Colon (tissue), 2 donors: ENCODE data around the gene SEMA4G.
"Not testable (repeated sequence)": the region's sequence is repeated elsewhere in the genome, so short reads cannot be mapped to it uniquely, and the experiment has no call there.

Source experiments
- FAIRE-seq: peaks from 2 replicates; lab custom pipeline; 2012; peaks lifted over from hg19 to GRCh38; lab: Jason Lieb, UNC
- donor health status: control.
- donor health status: control.

Gene SEMA4G

DNA sequence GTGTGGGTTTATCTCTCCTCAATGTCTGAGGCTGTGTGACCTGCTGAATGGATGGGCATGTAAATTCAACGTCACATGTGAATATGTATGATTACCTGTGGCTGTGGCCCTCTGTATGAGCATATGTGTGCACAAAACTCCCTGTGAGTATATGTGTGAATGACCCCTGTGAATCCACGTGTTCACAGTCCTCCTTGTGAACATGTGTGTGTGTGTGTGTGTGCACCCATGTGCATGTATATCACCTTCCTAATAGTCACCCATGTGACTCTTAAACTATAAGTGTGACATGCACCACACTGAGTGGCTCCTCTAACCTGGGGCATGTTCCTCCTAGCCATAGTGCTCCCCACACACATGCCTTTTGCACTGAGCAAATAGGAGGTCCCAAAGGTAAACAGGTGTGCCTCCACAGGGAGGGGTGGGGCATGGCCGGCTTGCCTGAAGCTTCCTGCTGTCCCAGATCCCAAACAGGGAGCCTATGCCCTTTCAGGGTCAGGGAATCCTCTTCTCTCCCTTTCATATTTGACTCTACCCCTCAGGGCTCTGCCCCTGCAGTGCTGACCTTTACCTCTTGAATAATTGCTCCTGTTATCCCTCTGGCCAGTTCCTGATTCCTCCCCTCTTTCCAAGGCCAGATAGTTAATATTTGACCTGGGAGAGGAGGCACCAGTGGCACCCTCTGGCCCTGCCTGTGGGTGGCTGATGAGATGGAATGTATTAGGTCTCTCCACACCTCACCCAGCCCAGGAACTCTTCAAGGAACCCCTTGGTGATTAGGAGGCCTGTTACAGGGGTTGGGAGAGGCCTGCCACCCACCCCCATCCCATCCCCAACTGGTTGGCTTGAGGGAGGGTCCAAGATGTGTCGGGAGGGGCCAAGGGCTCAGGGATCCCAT, 1.9 kb downstream of the SEMA4G start:
- FAIRE-seq, result no peak

- FAIRE-seq, result no peak
These were observed 3.0 kb downstream of the SEMA4G start for GRCh38 chr10:100972115-100972903.

- FAIRE-seq, result no peak
These were observed 3.7 kb downstream of the SEMA4G start for GRCh38 chr10:100972904-100973535.

DNA sequence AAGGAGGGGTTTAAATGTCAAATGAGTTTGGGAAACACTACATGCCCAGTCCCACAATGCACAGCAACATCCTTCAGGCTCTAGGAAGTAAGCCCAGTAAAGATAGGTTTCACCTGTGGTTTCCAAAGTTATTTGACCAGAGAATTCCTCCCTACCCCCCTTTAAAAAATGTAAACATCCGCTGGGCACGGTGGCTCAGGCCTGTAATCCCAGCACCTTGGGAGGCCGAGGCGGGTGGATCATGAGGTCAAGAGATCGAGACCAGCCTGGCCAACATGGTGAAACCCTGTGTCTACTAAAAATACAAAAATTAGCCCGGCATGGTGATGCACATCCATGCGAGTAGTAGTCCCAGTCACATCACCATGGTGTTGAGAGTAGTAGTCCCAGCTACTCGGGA, 6.1 kb downstream of the SEMA4G start:
- not testable (repeated sequence) for FAIRE-seq

DNA sequence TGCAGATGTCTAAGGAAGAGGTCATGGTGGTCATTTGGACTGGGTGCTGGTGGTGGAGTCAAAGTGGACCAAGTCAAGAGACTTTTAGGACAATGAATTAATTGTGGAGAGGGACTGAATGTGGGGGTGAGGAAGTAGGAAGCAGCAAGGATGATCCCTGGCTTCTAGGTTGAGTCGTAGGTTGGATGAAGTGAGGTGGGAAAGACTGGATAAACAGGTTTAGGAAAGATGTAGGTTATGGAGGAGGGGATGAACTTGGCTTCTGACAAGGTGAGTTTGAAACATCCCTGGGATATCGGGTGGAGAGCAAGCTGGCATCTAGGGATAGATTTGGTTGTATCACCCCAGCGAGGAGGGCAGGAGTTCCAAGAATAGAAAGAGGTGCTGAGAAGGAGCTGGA, 7.6 kb downstream of the SEMA4G start:
- FAIRE-seq, result no peak

- no peak for FAIRE-seq
These were observed 8.1 kb downstream of the SEMA4G start for GRCh38 chr10:100977436-100977835.

GRCh38 chr10:100978121-100978900, 9.0 kb downstream of the SEMA4G start:
- no peak for FAIRE-seq

- no peak for FAIRE-seq
These were observed 9.5 kb downstream of the SEMA4G start for GRCh38 chr10:100978901-100979195.

DNA sequence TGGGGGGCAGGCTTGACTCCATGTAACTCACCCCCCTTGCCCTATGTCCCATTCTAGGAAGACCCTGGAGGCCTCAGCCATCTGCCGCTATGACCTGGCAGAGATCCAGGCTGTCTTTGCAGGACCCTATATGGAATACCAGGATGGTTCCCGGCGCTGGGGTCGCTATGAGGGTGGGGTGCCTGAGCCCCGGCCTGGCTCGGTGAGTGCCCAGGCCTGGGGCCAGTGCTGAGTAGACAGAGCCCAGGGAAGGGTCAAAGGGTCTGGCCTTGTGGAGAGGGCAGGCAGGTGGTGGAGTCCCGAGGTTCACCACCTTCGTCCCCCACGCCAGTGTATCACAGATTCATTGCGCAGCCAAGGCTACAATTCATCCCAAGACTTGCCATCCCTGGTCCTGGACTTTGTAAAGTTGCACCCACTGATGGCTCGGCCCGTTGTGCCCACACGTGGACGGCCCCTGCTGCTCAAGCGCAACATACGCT, 10.5 kb downstream of the SEMA4G start:
- FAIRE-seq, result no peak

DNA sequence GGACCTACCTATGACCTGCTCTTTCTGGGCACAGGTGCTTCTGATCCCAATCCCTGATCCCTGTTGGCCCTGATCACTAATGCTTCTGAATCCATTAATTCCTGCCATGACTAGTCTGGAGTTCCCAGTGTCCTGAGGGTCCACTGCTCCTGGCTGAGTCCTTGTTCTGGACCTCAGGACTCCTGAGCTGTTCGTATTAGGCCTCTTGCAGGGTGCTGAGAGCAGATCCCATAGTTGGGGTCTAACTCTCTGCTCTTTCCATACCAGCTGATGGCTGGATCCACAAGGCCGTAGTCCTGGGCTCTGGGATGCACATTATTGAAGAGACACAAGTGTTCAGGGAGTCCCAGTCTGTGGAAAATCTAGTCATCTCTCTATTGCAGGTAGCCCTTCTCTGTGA, 11.0 kb downstream of the SEMA4G start:
- no peak for FAIRE-seq

DNA sequence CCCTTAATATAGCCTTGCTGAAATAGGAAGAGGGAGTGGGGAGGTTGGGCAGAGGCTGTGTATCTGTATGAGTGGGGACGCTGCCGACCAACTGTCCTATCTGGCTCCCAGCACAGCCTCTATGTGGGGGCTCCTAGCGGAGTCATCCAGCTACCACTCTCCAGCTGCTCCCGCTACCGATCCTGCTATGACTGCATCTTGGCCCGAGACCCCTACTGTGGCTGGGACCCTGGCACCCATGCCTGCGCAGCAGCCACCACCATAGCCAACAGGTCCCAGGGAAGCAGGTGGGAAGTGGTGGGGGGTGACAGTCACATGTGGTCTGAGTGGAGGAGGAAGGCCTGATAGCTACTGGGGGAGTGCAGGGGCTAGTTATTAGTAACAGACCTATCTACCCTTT, 11.4 kb downstream of the SEMA4G start:
- no peak for FAIRE-seq

DNA sequence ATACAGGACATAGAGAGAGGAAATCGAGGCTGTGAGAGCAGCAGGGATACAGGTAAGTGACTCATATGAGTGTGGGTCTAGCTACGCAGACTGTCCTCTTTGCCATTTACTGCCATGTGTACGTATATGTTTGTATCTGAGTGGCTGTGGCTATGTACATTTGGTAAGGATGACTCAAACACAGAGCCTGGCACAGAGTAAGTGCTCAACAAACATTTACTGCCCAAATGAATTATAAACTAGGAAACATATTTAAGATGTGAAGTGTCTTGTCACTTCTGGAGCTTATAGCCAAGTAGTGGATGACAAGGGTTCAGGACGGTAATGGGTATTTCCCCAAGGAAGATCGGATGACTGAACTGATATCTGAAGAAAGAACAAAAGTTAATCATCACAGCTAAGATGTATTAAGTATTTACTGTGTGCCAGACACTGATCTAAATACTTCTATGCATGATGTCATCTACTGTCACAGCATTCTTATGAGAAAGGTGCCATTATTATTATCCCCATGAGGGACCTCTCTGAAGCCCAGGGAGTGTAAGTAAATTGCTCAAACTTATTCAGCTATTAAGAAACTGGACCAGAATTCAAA, 12.0 kb downstream of the SEMA4G start:
- FAIRE-seq, result no peak

GRCh38 chr10:100982916-100983830, 13.9 kb downstream of the SEMA4G start:
- no peak for FAIRE-seq

DNA sequence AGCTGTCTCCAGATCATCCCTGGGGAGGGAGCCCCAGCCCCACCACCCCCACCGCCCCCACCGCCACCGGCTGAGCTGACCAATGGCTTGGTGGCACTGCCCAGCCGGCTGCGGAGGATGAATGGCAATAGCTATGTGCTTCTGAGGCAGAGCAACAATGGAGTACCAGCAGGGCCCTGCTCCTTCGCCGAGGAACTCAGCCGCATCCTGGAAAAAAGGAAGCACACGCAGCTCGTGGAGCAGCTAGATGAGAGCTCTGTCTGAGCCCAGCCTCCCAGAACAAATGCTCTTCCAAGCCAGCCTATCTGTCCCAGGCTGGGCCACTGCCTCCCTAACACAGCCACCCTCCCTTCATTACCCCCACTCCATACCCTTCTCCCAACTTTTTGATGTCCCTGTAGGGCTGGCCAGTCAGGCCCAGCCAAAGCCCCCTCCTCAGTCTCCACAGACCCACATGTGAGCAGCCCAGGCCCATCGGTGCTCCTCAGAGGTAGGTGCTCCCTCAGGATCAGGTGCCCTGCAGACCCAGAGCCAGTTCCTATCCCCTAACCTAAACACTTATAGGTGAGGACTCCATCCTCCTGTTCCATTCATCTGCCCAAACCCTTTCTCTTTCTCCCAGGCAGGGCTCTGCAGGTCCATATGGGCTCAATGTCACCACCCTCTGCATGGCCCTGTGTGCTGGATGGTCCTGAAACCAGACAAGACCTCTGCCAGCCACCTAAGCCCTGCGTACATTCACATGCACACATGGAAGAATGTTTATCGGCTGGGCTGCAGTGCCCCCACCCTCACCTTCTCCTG, 14.8 kb downstream of the SEMA4G start:
- no peak for FAIRE-seq

GRCh38 chr10:100984672-100985177, 15.4 kb downstream of the SEMA4G start:
- no peak for FAIRE-seq

- FAIRE-seq, result no peak
These were observed 16.0 kb downstream of the SEMA4G start for GRCh38 chr10:100985336-100985735.

- no peak for FAIRE-seq
These were observed 17.3 kb downstream of the SEMA4G start for GRCh38 chr10:100986623-100986951.

DNA sequence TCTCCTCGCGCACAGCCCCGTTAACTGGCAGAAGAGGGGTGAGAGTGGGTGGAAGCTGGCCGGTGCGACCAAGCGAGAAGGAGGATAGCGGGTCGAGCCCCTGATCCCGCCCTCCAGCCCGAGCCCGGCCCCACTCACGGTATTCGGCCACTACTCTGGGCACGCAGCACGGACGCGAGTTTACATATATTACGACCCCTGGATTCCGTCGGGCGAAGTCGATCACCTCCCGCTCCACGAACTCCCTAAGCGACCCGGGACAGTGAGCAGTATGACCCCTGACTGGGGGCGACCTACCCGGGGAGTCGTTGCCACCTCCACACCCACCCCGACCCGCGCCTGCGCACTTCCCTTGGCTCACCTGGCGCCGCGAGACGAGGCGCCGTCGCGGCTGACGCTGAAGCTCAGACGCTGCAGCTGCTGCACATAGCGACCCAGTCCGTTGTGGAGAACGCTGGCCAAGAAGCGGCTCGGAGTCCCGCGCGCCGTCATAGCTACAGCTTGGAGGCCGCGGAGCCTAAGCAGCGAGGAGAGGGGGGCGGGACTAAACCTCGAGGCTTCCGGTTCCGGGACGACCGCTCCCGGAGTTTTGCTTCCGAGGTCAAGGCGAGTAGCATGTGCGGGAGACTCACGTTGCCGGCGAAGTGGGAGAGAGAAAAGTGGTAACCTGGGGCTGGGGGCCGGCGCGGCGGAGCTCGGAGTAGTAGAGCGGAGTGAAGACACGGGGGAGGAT, 17.8 kb downstream of the SEMA4G start, which contains the start of the genes MRPL43 and TWNK:
Gene MRPL43, minus strand, starts transcription at position 546 of the 733 bp plus-strand sequence. Its CDS starts 54 bp downstream, at position 492.
Gene TWNK, plus strand, starts transcription at position 592 of the 733 bp plus-strand sequence. CDS start 668 bp downstream, outside the sequence.
- FAIRE-seq, result no peak

DNA sequence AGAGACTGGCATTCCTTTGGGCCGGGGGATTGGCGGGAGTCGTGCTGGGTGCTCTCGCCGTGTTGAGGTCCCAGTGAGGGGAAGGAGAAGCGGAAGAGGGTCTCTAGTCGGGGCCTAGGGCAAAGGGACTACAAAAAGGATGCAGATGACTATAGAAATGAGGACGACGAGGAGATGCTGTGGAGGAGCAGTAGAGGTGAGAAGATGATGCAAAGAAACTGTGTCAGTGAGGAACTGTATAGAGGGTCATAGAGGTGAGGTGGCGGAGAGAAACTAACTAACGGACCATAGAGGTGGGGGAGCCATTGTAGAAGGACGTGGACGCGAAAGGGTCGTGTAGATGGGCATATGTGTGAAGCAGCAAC, 18.4 kb downstream of the SEMA4G start:
- no peak for FAIRE-seq
